Caco-2 (cell line): ENCODE results near the gene HLA-DQB1. TPM values are rescaled to one million over a fixed set of nuclear protein-coding genes. Genes with fewer than 3 reads are reported as not detected.
"Not testable (repeated sequence)": the region's sequence is repeated elsewhere in the genome, so short reads cannot be mapped to it uniquely, and the experiment has no call there.

Experiments
- BruUV-seq: library from RNA; stranded (reverse); fragments of 400-500 nt; replicated peaks from 2 replicates; lab custom pipeline; 2021; lab: Mats Ljungman, UMichigan
- CTCF ChIA-PET: fragments of 300-600 bp; sonication (Branson Sonifier 250); formaldehyde crosslinking; loops from one replicate; lab custom pipeline; 2022; ENCODE audit warnings: antibody characterized with exemption; lab: Charles Lee
- POLR2A ChIA-PET: fragments of 300-600 bp; sonication (Branson Sonifier 250); formaldehyde crosslinking; loops from one replicate; lab custom pipeline; 2022; ENCODE audit warnings: antibody characterized with exemption; lab: Charles Lee
- DNase-seq, 2 experiments: peaks; one replicate each; pipeline versions ENCODE4 v3.0.0 to v3.0.0-alpha.2; 2020 to 2022
- H3K27me3 ChIP-seq: replicated peaks from 2 replicates; pipeline ENCODE4 v1.6.0; 2011; ENCODE audit warnings: low read length; ENCODE audit not compliant: control insufficient read depth, insufficient read depth
- H3K36me3 ChIP-seq: 2 replicates; pipeline ENCODE4 v1.5.1; 2011; ENCODE audit warnings: low read length; ENCODE audit not compliant: control insufficient read depth, insufficient read depth
- H3K4me1 ChIP-seq: fragments of 250-450 bp; sonication (Bioruptor Pico); 2 replicates; pipeline ENCODE4 v1.5.1; 2020; ENCODE audit warnings: mild to moderate bottlenecking
- H3K4me3 ChIP-seq: 2 replicates; pipeline ENCODE4 v1.5.1; 2011; ENCODE audit warnings: low read depth, mild to moderate bottlenecking, control low read depth, low read length
- H3K9me3 ChIP-seq: fragments of 250-450 bp; sonication (Bioruptor Pico); 2 replicates; pipeline ENCODE4 v1.5.1; 2020; ENCODE audit warnings: mild to moderate bottlenecking, moderate library complexity
- H3K27ac Mint-ChIP-seq: one replicate; pipeline ENCODE4 v1.8.0; 2022; ENCODE audit warnings: mixed read lengths; ENCODE audit not compliant: unreplicated experiment
- H3K27me3 Mint-ChIP-seq: one replicate; pipeline ENCODE4 v1.8.0; 2022; ENCODE audit warnings: mixed read lengths; ENCODE audit not compliant: insufficient read depth, unreplicated experiment
- H3K36me3 Mint-ChIP-seq: one replicate; pipeline ENCODE4 v1.8.0; 2022; ENCODE audit warnings: mild to moderate bottlenecking, mixed read lengths; ENCODE audit not compliant: insufficient read depth, unreplicated experiment
- H3K4me1 Mint-ChIP-seq: one replicate; pipeline ENCODE4 v1.8.0; 2022; ENCODE audit warnings: low read depth, mixed read lengths; ENCODE audit not compliant: unreplicated experiment
- H3K4me3 Mint-ChIP-seq: one replicate; pipeline ENCODE4 v1.8.0; 2022; ENCODE audit warnings: mild to moderate bottlenecking, moderate library complexity, mixed read lengths; ENCODE audit not compliant: unreplicated experiment
- H3K9me3 Mint-ChIP-seq: one replicate; pipeline ENCODE4 v1.8.0; 2022; ENCODE audit warnings: mixed read lengths; ENCODE audit not compliant: unreplicated experiment
- intact Hi-C: fragments of 100-400 bp; cut with micrococcal nuclease; formaldehyde crosslinking; loops from one replicate; pipeline ENCODE4 v1.10.0; 2022; ENCODE audit not compliant: unreplicated experiment
- total RNA-seq: library from RNA; stranded (reverse); gene quantifications from 2 replicates; pipeline ENCODE4 v1.2.3, GENCODE V29; 2022
- TF ChIP-seq, protein P1 (sequence below), 2 experiments: fragments of 200-600 bp in 1 of 2; IDR thresholded peaks; 1 replicate in 1 of 2; 2 replicates in 1 of 2; pipeline versions ENCODE4 v1.5.1 to v1.8.0; 2011 to 2022; ENCODE audit warnings: antibody characterized with exemption in 1 of 2, control low read depth in 1 of 2, inconsistent platforms in 1 of 2, low read depth in 1 of 2, low read length in 1 of 2, mild to moderate bottlenecking in 1 of 2, moderate library complexity in 1 of 2; ENCODE audit not compliant: insufficient read depth in 1 of 2, severe bottlenecking in 1 of 2, unreplicated experiment in 1 of 2

Gene HLA-DQB1
- total RNA-seq, 1 experiment from 2014 or later = not detected

DNA sequence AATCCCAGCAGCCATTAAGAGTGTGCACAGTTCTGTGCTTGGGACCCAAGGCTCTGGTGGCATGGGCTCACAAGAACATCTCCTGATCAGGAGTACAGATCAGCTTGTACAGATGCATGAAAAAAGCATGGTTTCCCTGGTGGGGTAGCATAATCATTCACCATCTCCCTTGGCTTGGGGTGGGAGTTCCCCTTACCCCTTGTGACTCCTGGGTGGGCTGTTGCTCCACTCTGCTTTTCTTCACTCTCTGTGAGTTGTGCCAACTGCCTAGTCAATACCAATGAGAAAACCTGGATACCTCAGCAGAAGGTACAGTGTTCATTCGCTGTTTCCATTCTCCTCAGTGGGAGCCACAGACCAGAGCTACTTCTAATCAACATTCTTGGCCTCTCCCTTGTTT, 13.6 kb upstream of the HLA-DQB1 start:
- no TSS peak for BruUV-seq
- POLR2A ChIA-PET = no interaction called here
- no peak overlapping the region for H3K4me3 Mint-ChIP-seq
- TF ChIP-seq, protein P1, sequence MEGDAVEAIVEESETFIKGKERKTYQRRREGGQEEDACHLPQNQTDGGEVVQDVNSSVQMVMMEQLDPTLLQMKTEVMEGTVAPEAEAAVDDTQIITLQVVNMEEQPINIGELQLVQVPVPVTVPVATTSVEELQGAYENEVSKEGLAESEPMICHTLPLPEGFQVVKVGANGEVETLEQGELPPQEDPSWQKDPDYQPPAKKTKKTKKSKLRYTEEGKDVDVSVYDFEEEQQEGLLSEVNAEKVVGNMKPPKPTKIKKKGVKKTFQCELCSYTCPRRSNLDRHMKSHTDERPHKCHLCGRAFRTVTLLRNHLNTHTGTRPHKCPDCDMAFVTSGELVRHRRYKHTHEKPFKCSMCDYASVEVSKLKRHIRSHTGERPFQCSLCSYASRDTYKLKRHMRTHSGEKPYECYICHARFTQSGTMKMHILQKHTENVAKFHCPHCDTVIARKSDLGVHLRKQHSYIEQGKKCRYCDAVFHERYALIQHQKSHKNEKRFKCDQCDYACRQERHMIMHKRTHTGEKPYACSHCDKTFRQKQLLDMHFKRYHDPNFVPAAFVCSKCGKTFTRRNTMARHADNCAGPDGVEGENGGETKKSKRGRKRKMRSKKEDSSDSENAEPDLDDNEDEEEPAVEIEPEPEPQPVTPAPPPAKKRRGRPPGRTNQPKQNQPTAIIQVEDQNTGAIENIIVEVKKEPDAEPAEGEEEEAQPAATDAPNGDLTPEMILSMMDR (IDR thresholded peaks at IDR 0.05; ENCODE audit: insufficient read depth in 1 of 2, low read depth in 1 of 2, low read length in 1 of 2, severe bottlenecking in 1 of 2, unreplicated experiment in 1 of 2) = no peak
- CTCF ChIA-PET = no interaction called here
- no peaks in the 10 kb centered on the region for H3K27me3 ChIP-seq
- peak overlapping the region; percentile 41 for H3K27ac Mint-ChIP-seq
- DNase-seq = no peak
- no peaks in the 10 kb centered on the region for H3K36me3 Mint-ChIP-seq
- intact Hi-C loops = no loop called here
- peaks cover 8% of the 10 kb centered on the region for H3K9me3 Mint-ChIP-seq
- H3K9me3 ChIP-seq = no peaks in the 10 kb centered on the region
- H3K4me1 Mint-ChIP-seq = no peaks in the 10 kb centered on the region
- no peaks in the 10 kb centered on the region for H3K4me1 ChIP-seq
- no peaks in the 10 kb centered on the region for H3K36me3 ChIP-seq
- H3K27me3 Mint-ChIP-seq = no peaks in the 10 kb centered on the region
- no peak overlapping the region for H3K4me3 ChIP-seq

DNA sequence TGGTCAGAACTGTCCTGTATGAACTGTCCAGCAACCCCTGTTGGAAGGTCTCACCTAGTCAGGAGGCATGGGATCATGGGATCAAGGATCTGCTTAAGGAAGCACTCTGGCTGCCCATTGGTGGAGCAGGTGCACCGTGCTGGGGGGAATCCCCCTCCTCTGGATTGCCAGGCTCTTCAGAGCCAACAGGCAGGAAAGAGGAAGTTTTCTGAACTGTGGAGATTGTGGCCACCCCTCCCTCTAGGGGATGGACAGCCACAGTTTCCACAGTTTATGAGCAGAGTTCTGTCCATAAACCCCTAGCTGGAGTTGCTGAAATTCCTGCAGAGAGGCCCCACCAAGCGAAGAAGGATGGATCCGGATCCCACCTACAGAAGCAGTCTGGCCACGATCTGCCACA, 13.0 kb upstream of the HLA-DQB1 start:
- H3K36me3 Mint-ChIP-seq = no peaks in the 10 kb centered on the region
- TF ChIP-seq, protein P1 (IDR thresholded peaks at IDR 0.05; ENCODE audit: insufficient read depth in 1 of 2, low read depth in 1 of 2, low read length in 1 of 2, severe bottlenecking in 1 of 2, unreplicated experiment in 1 of 2) = no peak
- no peaks in the 10 kb centered on the region for H3K4me1 ChIP-seq
- H3K36me3 ChIP-seq = no peaks in the 10 kb centered on the region
- H3K27ac Mint-ChIP-seq = no peak overlapping the region
- intact Hi-C loops = no loop called here
- H3K4me3 Mint-ChIP-seq = no peak overlapping the region
- H3K9me3 Mint-ChIP-seq = peaks cover 8% of the 10 kb centered on the region
- POLR2A ChIA-PET = no interaction called here
- no peak for DNase-seq
- H3K4me1 Mint-ChIP-seq = no peaks in the 10 kb centered on the region
- H3K4me3 ChIP-seq = no peak overlapping the region
- no peaks in the 10 kb centered on the region for H3K27me3 Mint-ChIP-seq
- H3K9me3 ChIP-seq = no peaks in the 10 kb centered on the region
- BruUV-seq = no TSS peak
- no peaks in the 10 kb centered on the region for H3K27me3 ChIP-seq
- CTCF ChIA-PET = no interaction called here

DNA sequence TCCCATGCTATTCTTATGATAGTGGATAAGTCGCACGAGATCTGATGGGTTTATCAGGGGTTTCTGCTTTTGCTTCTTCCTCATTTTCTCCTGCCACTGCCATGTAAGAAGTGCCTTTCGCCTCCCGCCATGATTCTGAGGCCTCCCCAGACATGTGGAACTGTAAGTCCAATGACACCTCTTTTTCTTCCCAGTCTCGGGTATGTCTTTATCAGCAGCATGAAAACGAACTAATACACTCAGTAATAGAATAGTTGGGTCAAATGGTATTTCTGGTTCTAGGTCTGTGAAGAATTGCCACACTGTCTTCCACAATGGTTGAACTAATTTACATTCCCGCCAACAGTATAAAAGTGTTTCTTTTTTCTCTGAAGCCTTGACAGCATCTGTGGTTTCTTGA, 7.7 kb upstream of the HLA-DQB1 start:
- H3K4me3 Mint-ChIP-seq, DNase-seq, H3K4me1 Mint-ChIP-seq, H3K27me3 Mint-ChIP-seq, H3K36me3 Mint-ChIP-seq, H3K27me3 ChIP-seq, H3K4me1 ChIP-seq, CTCF ChIA-PET, H3K36me3 ChIP-seq, H3K4me3 ChIP-seq, POLR2A ChIA-PET, intact Hi-C loops, H3K27ac Mint-ChIP-seq, H3K9me3 Mint-ChIP-seq, BruUV-seq, H3K9me3 ChIP-seq: not testable (repeated sequence)

DNA sequence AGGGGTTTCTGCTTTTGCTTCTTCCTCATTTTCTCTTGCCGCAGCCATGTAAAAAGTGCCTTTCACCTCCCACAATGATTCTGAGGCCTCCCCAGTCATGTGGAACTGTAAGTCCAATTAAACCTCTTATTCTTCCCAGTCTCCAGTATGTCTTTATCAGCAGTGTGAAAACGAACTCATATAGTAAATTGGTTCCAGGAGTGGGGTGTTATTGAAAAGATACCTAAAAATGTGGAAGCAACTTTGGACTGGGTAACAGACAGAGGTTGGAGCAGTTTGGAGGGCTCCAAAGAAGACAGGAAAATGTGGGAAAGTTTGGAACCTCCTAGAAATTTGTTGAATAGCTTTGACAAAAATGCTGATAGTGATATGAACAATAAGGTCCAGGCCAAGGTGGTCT, 5.5 kb upstream of the HLA-DQB1 start:
- H3K4me3 Mint-ChIP-seq, CTCF ChIA-PET, H3K27ac Mint-ChIP-seq, BruUV-seq, H3K9me3 ChIP-seq, POLR2A ChIA-PET, H3K9me3 Mint-ChIP-seq, H3K4me1 ChIP-seq, H3K4me3 ChIP-seq, H3K36me3 Mint-ChIP-seq, H3K27me3 ChIP-seq, intact Hi-C loops, H3K36me3 ChIP-seq, DNase-seq, H3K27me3 Mint-ChIP-seq, H3K4me1 Mint-ChIP-seq: not testable (repeated sequence)
